CD14-positive monocyte (primary cell): ENCODE results near the gene GALNT18. TPM values are rescaled to one million over a fixed set of nuclear protein-coding genes. Genes with fewer than 3 reads are reported as not detected.

Source experiments
- DNase-seq, 3 donors: peaks; one replicate each; pipeline ENCODE4 v3.0.0-alpha.2; 2011 to 2022
- H2AFZ ChIP-seq: 2 replicates; pipeline ENCODE4 v1.6.0; 2012; ENCODE audit warnings: mild to moderate bottlenecking, low read depth, low read length, inconsistent platforms; ENCODE audit not compliant: insufficient read depth, poor library complexity, severe bottlenecking
- H3K27ac ChIP-seq, 2 donors: 1 replicate in 1 of 2; 2 replicates in 1 of 2; pipeline ENCODE4 v1.5.1; 2012 to 2013; ENCODE audit warnings: low read length in 2 of 2, control low read depth in 1 of 2, inconsistent platforms in 1 of 2, low read depth in 1 of 2, mild to moderate bottlenecking in 1 of 2
- H3K27me3 ChIP-seq, 2 donors: one replicate each; pipeline versions ENCODE4 v1.6.0 to v1.6.1; 2011 to 2013; ENCODE audit warnings: low read length in 2 of 2; ENCODE audit not compliant: control insufficient read depth in 2 of 2, insufficient read depth in 2 of 2
- H3K36me3 ChIP-seq, 2 donors: replicated peaks in 1 of 2; 1 replicate in 1 of 2; 2 replicates in 1 of 2; pipeline versions ENCODE4 v1.5.1 to v1.6.1; 2012 to 2013; ENCODE audit warnings: low read length in 2 of 2, control low read depth in 1 of 2, inconsistent platforms in 1 of 2, mild to moderate bottlenecking in 1 of 2; ENCODE audit not compliant: insufficient read depth in 2 of 2, control insufficient read depth in 1 of 2
- H3K4me1 ChIP-seq, 2 donors: 1 replicate in 1 of 2; 2 replicates in 1 of 2; pipeline versions ENCODE4 v1.5.1 to v1.6.1; 2012 to 2013; ENCODE audit warnings: low read length in 2 of 2, control low read depth in 1 of 2, inconsistent platforms in 1 of 2, mild to moderate bottlenecking in 1 of 2, moderate library complexity in 1 of 2; ENCODE audit not compliant: insufficient read depth in 2 of 2, control insufficient read depth in 1 of 2
- H3K4me2 ChIP-seq: replicated peaks from 2 replicates; pipeline ENCODE3; 2012; ENCODE audit warnings: low read length, moderate library complexity, mild to moderate bottlenecking; ENCODE audit not compliant: poor library complexity, severe bottlenecking; ENCODE audit errors: extremely low read depth
- H3K4me3 ChIP-seq, 3 experiments: fragments of 200-600 bp in 1 of 3; sonication (generic) in 1 of 3; replicated peaks in 1 of 3; 1 replicate in 2 of 3; 2 replicates in 1 of 3; pipeline ENCODE4 v1.5.1; 2011 to 2013; ENCODE audit warnings: low read length in 3 of 3, mild to moderate bottlenecking in 3 of 3, control low read depth in 2 of 3, low read depth in 2 of 3, inconsistent platforms in 1 of 3, moderate library complexity in 1 of 3
- H3K79me2 ChIP-seq: 2 replicates; pipeline ENCODE4 v1.6.0; 2012; ENCODE audit warnings: mild to moderate bottlenecking, control low read depth, inconsistent platforms, low read length, moderate library complexity; ENCODE audit not compliant: insufficient read depth
- H3K9ac ChIP-seq: 2 replicates; pipeline ENCODE4 v1.6.0; 2017; ENCODE audit warnings: low read length, mild to moderate bottlenecking; ENCODE audit not compliant: insufficient read depth, poor library complexity, severe bottlenecking
- H3K9me3 ChIP-seq, 2 donors: replicated peaks in 1 of 2; 1 replicate in 1 of 2; 2 replicates in 1 of 2; pipeline versions ENCODE4 v1.5.1 to v1.6.1; 2012 to 2013; ENCODE audit warnings: low read length in 2 of 2, control low read depth in 1 of 2; ENCODE audit not compliant: control insufficient read depth in 1 of 2, insufficient read depth in 1 of 2
- H4K20me1 ChIP-seq: 2 replicates; pipeline ENCODE4 v1.6.0; 2012; ENCODE audit warnings: mild to moderate bottlenecking, low read length, control low read depth, moderate library complexity; ENCODE audit not compliant: insufficient read depth
- H3K27ac Mint-ChIP-seq, 7 donors: one replicate each; pipeline ENCODE4 v1.8.0; 2020; ENCODE audit warnings: mild to moderate bottlenecking in 7 of 7, mixed read lengths in 7 of 7, moderate library complexity in 6 of 7, inconsistent platforms in 2 of 7
- H3K27me3 Mint-ChIP-seq, 3 donors: one replicate each; pipeline ENCODE4 v1.8.0; 2021 to 2022; ENCODE audit warnings: low read depth in 3 of 3, mild to moderate bottlenecking in 3 of 3, mixed read lengths in 3 of 3, moderate library complexity in 3 of 3, inconsistent platforms in 1 of 3
- H3K36me3 Mint-ChIP-seq, 2 donors: one replicate each; pipeline ENCODE4 v1.8.0; 2020; ENCODE audit warnings: mixed read lengths in 2 of 2, inconsistent platforms in 1 of 2, mild to moderate bottlenecking in 1 of 2
- H3K4me1 Mint-ChIP-seq: one replicate; pipeline ENCODE4 v1.8.0; 2020; ENCODE audit warnings: mild to moderate bottlenecking, mixed read lengths
- H3K4me3 Mint-ChIP-seq, 2 donors: one replicate each; pipeline ENCODE4 v1.8.0; 2020; ENCODE audit warnings: mild to moderate bottlenecking in 2 of 2, mixed read lengths in 2 of 2, moderate library complexity in 1 of 2
- H3K9me3 Mint-ChIP-seq, 7 donors: one replicate each; pipeline ENCODE4 v1.8.0; 2020 to 2022; ENCODE audit warnings: mixed read lengths in 7 of 7, mild to moderate bottlenecking in 6 of 7, moderate library complexity in 6 of 7, inconsistent platforms in 2 of 7
- WGBS: methylation state at CpG from one replicate; pipeline ENCODE4 v1.1.5; 2013; ENCODE audit warnings: missing lambda C conversion rate; ENCODE audit not compliant: insufficient coverage; 5-methylcytosine and 5-hydroxymethylcytosine counted together
- intact Hi-C, 2 donors: fragments of 100-400 bp; cut with micrococcal nuclease; formaldehyde crosslinking; loops; one replicate each; pipeline versions ENCODE4 v1.15.0 to v1.15.1; 2023
- polyA plus RNA-seq, 3 donors: library from polyadenylated mRNA; depleted of rRNA in 1 of 3; unstranded in 2 of 3; stranded (reverse) in 1 of 3; fragments of 300-500 nt in 2 of 3; fragments of >200 nt in 1 of 3; fragmentation: Illumina TruSeq in 2 of 3; gene quantifications; 1 replicate in 2 of 3; 2 replicates in 1 of 3; pipeline ENCODE4 v1.2.3, GENCODE V29; 2012 to 2021
- TF ChIP-seq, protein P1 (sequence below): fragments of 200-600 bp; IDR thresholded peaks from one replicate; pipeline ENCODE4 v1.8.0; 2022; ENCODE audit warnings: antibody characterized with exemption, mild to moderate bottlenecking

Gene GALNT18
- polyA plus RNA-seq, 3 donors: not detected

DNA sequence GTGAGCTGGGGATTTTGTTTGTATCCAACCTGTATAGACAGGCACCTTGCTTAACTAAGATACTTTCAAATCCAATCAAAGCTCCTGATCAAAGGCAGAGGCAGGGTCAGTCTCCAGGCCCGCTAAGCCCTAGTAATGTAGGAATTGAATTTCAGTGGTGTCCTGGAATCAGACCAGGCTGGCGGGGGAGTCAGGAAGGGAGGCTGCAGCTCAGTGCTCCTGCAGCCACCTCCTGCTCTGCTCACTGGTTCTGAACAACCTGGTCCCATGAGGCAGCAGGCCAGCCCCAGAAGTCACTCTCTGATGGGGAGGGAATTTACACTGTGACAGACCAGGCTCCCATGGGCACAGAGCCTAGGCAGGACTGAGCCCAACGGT is 38.5 kb upstream of the GALNT18 start:
- Histone ChIP-seq H4K20me1 (no peaks in the 10 kb centered on the region), H3K27ac (no peak overlapping the region), H3K79me2 (no peaks in the 10 kb centered on the region)

DNA sequence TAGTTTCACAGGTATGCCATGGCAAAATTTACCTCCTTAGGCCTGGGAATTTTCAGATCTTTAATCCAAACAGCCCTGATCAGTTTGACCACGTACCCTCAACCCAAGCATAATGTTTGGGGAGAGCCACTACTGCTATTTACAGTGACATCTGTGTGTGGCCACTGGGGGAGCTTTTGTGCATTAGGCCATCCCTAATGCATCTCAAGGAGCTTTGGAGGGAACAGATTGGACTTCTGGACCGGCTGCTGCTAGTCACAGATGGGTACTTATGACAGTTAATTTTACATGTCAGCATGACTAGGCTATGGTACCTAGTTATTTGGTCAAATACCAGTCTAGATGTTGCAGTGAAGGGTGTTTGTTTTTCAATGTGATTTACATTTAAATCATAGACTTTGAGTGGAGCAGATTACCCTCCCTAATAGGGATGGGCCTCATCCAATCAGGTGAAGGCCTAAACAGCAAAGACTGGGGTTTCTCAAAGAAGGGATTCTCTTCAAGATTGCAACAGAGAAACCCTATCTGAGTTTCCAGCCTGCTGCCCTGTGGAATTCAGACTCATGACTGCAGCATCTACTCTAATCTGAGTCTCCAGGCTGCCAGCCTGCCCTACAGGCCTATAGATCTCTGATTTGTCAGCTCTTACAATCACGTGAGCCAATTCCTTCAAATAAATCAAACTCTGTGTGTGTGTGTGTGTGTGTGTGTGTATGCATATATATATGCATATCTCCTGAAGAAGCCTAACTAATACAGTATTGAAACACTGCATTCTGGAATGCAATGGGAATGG is 38.0 kb upstream of the GALNT18 start:
- no peak overlapping the region for H3K4me2 ChIP-seq
- TF ChIP-seq, protein P1, sequence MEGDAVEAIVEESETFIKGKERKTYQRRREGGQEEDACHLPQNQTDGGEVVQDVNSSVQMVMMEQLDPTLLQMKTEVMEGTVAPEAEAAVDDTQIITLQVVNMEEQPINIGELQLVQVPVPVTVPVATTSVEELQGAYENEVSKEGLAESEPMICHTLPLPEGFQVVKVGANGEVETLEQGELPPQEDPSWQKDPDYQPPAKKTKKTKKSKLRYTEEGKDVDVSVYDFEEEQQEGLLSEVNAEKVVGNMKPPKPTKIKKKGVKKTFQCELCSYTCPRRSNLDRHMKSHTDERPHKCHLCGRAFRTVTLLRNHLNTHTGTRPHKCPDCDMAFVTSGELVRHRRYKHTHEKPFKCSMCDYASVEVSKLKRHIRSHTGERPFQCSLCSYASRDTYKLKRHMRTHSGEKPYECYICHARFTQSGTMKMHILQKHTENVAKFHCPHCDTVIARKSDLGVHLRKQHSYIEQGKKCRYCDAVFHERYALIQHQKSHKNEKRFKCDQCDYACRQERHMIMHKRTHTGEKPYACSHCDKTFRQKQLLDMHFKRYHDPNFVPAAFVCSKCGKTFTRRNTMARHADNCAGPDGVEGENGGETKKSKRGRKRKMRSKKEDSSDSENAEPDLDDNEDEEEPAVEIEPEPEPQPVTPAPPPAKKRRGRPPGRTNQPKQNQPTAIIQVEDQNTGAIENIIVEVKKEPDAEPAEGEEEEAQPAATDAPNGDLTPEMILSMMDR: no peak
- no peaks in the 10 kb centered on the region for H3K9me3 ChIP-seq
- H3K27ac ChIP-seq: no peak overlapping the region
- DNase-seq: no peak
- H2AFZ ChIP-seq: no peak overlapping the region
- intact Hi-C loops: no loop called here
- H3K27me3 ChIP-seq: no peaks in the 10 kb centered on the region
- H3K4me1 Mint-ChIP-seq: no peaks in the 10 kb centered on the region
- no peak overlapping the region for H3K9ac ChIP-seq
- H3K27me3 Mint-ChIP-seq: peaks cover 4 to 11% (median 5%) of the 10 kb centered on the region in 3 donors
- H3K4me1 ChIP-seq: no peaks in the 10 kb centered on the region
- H3K36me3 ChIP-seq: no peaks in the 10 kb centered on the region
- 100% methylated on average over 1 of the region's 3 CpGs for WGBS
- H3K27ac Mint-ChIP-seq: no peak overlapping the region
- no peak overlapping the region for H3K4me3 Mint-ChIP-seq
- H3K9me3 Mint-ChIP-seq: peaks cover 0 to 4% (median 0%) of the 10 kb centered on the region in 7 donors
- no peaks in the 10 kb centered on the region for H4K20me1 ChIP-seq
- no peaks in the 10 kb centered on the region for H3K79me2 ChIP-seq
- no peak overlapping the region for H3K4me3 ChIP-seq
- H3K36me3 Mint-ChIP-seq: no peaks in the 10 kb centered on the region

More for the DNA sequence above, 38.5 kb upstream of the GALNT18 start:
- intact Hi-C loops: no loop called here
- Histone ChIP-seq H3K4me3 (no peak overlapping the region), H3K36me3 (no peaks in the 10 kb centered on the region), H3K9me3 (no peaks in the 10 kb centered on the region), H3K9ac (no peak overlapping the region), H3K27me3 (no peaks in the 10 kb centered on the region), H2AFZ (no peak overlapping the region), H3K4me1 (no peaks in the 10 kb centered on the region), H3K4me2 (no peak overlapping the region)
- no peaks in the 10 kb centered on the region for H3K4me1 Mint-ChIP-seq
- no peak overlapping the region for H3K4me3 Mint-ChIP-seq
- TF ChIP-seq, protein P1: no peak
- peaks cover 4 to 9% (median 7%) of the 10 kb centered on the region in 3 donors for H3K27me3 Mint-ChIP-seq
- H3K36me3 Mint-ChIP-seq: no peaks in the 10 kb centered on the region
- whole genome bisulfite sequencing: 100% methylated on average over 3 of the region's 3 CpGs
- no peak overlapping the region for H3K27ac Mint-ChIP-seq
- no peak for DNase-seq
- peaks cover 0 to 2% (median 0%) of the 10 kb centered on the region in 7 donors for H3K9me3 Mint-ChIP-seq
